Ovary (tissue), 9 donors: ENCODE measurements around the gene KCNIP1. TPM values are rescaled to one million over a fixed set of nuclear protein-coding genes. Genes with fewer than 3 reads are reported as not detected.

Experiments used
- DNase-seq, 5 donors: peaks; one replicate each; pipeline ENCODE4 v3.0.0-alpha.2; 2019 to 2020
- H3K27ac ChIP-seq, 2 donors: fragments of 200-600 bp; one replicate each; pipeline versions ENCODE4 v1.5.1 to v1.8.0; 2019 to 2022
- H3K27me3 ChIP-seq: fragments of 200-600 bp; one replicate; pipeline ENCODE4 v1.8.0; 2022
- H3K36me3 ChIP-seq: fragments of 200-600 bp; sonication (generic); one replicate; pipeline ENCODE4 v1.5.1; 2019
- H3K4me1 ChIP-seq: one replicate; pipeline ENCODE4 v1.8.1; 2013; ENCODE audit warnings: mild to moderate bottlenecking, moderate library complexity; ENCODE audit not compliant: insufficient read depth
- H3K4me3 ChIP-seq: fragments of 200-600 bp; sonication (generic); one replicate; pipeline ENCODE4 v1.5.1; 2017
- H3K9me3 ChIP-seq, 2 donors: fragments of 200-600 bp in 1 of 2; sonication (generic) in 1 of 2; one replicate each; pipeline versions ENCODE4 v1.5.1 to v1.8.1; 2013 to 2019; ENCODE audit warnings: mild to moderate bottlenecking in 1 of 2, moderate library complexity in 1 of 2
- CTCF ChIP-seq, 3 donors: fragments of 450-650 bp in 2 of 3; fragments of 200-600 bp in 1 of 3; IDR thresholded peaks; one replicate each; pipeline versions ENCODE4 v1.5.1 to v1.8.0; 2016 to 2022; ENCODE audit warnings: antibody characterized with exemption in 3 of 3, mild to moderate bottlenecking in 1 of 3
- EP300 ChIP-seq: sonication (generic); formaldehyde crosslinking; IDR thresholded peaks from one replicate; pipeline ENCODE4 v1.6.1; 2017; ENCODE audit warnings: antibody characterized with exemption
- POLR2A ChIP-seq: fragments of 450-650 bp; IDR thresholded peaks from one replicate; pipeline ENCODE4 v1.6.1; 2017; ENCODE audit warnings: antibody characterized with exemption, mild to moderate bottlenecking, moderate library complexity
- WGBS, 3 donors: extraction: QIAGEN DNeasy Blood & Tissue Kit in 1 of 3; methylation state at CpG; one replicate each; pipeline versions ENCODE4 v1.1.5 to v1.1.7; 2013 to 2017; 5-methylcytosine and 5-hydroxymethylcytosine counted together
- intact Hi-C, 4 donors: fragments of 100-400 bp; cut with DNase I; formaldehyde crosslinking; loops; one replicate each; pipeline versions ENCODE4 v1.11.0 to v1.15.1; 2022 to 2023
- polyA plus RNA-seq, 2 donors: library from polyadenylated mRNA; stranded (reverse); fragments of 200-250 nt in 1 of 2; fragments of 350-450 nt in 1 of 2; fragmentation: Illumina TruSeq in 1 of 2; extraction: RNeasy Lipid Tissue Mini Kit (QIAGEN cat#74804) in 1 of 2; gene quantifications; one replicate each; pipeline ENCODE4 v1.2.3, GENCODE V29; 2013 to 2014
- total RNA-seq, 7 donors: library from RNA; depleted of rRNA in 2 of 7; stranded (reverse); fragments of >200 nt in 2 of 7; fragmentation: NEBNext Ultra II Directional in 3 of 7; extraction: Animal tissue kit (Norgen Biotek cat#: 25700) in 3 of 7; gene quantifications; one replicate each; pipeline versions ENCODE4 v1.1.0 to v1.2.4, GENCODE V29; 2016 to 2023
- donor health status: DM: no; HTN: no; CAD: no; lungs with moderate emphysema.
- donor health status: DM: no; HTN: no; CAD: no.
- donor health status: Bipolar disorder and iron deficiency.
- donor health status: DM: yes; HTN: yes; CAD: no.
- donor health status: DM: no; HTN: no; CAD: no.
- donor health status: DM: yes; HTN: yes; CAD: no.

KCNIP1 gene
- total and polyA plus RNA-seq, 9 donors: 0.20 to 2.2 (median 0.66) TPM

DNA sequence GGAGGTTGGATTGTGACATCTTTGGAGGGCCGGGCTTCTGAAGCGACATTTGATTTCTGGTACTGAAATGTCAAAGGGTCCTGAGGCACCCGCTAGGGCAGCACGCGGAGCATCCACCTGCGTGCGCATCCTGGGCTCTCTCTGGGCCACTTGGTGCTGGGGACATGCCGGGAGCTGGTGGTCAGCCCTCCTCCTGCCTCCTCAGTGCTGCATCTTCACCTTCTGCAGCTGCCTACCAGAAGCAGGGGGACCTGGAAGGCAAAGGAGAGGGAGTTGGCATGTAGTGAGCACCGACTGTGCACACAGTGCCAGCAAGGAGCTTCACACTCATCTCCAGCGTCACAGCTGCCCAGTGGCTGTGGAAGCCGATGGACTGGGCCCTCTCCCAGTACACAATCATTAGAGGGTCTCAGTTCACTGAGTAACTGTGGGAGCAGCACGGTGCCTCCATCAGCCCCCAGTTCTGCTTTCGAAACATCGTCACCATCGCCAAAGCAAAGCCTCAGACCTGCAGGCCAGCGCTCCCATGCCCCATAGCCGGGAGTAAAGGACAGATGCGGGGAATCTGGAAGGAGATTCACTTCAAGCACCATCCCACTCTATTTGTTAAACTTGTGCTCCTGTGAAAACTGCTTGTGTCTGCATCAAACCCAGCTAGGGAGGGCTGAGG, 138.4 kb downstream of the KCNIP1 start:
- DNase-seq: no peak
- intact Hi-C loops: no loop called here
- TF ChIP-seq EP300: no peak
- no peak for TF ChIP-seq POLR2A
- no peak for TF ChIP-seq CTCF (IDR thresholded peaks at IDR 0.05)

DNA sequence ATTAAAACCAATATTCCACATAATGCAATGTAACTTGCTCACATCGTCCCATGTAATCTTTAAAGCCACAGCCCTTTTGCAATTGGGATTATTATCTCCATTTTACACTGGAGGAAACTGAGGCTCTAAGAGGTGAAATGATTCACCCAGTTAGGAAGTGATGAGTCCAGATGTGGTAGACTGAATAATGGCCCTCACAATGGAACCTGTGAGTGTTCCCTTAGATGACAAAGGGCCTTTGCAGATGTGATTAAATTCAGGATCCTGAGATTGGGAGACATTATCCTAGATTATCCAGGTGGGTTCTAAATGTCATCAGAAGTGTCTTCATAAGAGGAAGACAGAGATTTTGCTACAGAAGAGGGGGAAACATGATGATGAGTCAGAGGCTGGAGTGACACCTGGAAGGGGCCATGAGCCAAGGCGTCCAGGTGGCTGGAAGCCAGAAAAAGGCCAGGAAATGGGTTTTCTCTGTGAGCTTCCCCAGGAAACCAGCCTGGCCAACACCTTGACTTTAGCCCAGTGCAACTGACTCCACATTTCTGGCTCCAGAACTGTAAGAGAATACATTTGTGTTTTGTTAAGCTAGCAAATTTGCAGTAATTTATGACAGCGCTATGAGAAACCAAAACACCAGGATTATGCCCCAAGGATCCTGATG, 139.1 kb downstream of the KCNIP1 start:
- Histone ChIP-seq H3K9me3 (no peaks in the 10 kb centered on the region), H3K4me3 (no peak overlapping the region), H3K4me1 (no peaks in the 10 kb centered on the region), H3K36me3 (no peaks in the 10 kb centered on the region), H3K27ac (no peak overlapping the region), H3K27me3 (no peaks in the 10 kb centered on the region)
- 40 to 52% (median 51%) methylated on average over 3 of the region's 3 CpGs for WGBS, 3 donors
- DNase-seq: no peak
- intact Hi-C loops: no loop called here
- no peak for TF ChIP-seq POLR2A
- TF ChIP-seq CTCF (IDR thresholded peaks at IDR 0.05): no peak
- TF ChIP-seq EP300: no peak

More for the DNA sequence above, 138.4 kb downstream of the KCNIP1 start:
- WGBS, 3 donors: 86 to 88% (median 86%) methylated on average over 18 of the region's 18 CpGs
- H3K4me1 ChIP-seq: no peaks in the 10 kb centered on the region
- no peaks in the 10 kb centered on the region for H3K36me3 ChIP-seq
- no peaks in the 10 kb centered on the region for H3K27me3 ChIP-seq
- no peaks in the 10 kb centered on the region for H3K9me3 ChIP-seq
- H3K4me3 ChIP-seq: no peak overlapping the region
- no peak overlapping the region for H3K27ac ChIP-seq

DNA sequence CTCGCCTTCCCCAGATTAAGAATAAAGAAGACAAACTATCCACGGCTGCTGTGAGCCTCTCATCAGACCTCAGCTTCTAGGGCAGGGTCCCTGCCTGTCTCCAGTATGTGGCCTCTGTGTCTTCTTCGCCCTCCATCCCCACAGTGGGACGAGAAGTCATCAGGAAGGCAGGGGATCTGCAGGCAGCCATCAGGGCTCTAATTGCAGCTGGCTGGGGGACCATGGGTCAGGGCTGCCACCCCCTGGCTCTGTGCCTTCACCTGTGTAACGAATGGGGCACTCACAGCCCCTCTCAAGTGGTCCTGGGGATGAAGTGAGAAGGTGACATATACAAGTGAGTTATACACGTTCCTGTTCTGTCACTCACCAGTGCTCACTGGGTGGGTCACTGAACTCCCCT, 139.8 kb downstream of the KCNIP1 start:
- TF ChIP-seq POLR2A (no peak), EP300 (no peak), CTCF (IDR thresholded peaks at IDR 0.05) (no peak)
- Histone ChIP-seq H3K4me3 (no peak overlapping the region), H3K36me3 (no peaks in the 10 kb centered on the region), H3K4me1 (no peaks in the 10 kb centered on the region), H3K27me3 (no peaks in the 10 kb centered on the region), H3K27ac (no peak overlapping the region), H3K9me3 (no peaks in the 10 kb centered on the region)
- WGBS, 3 donors: 61 to 68% (median 62%) methylated on average over 6 of the region's 6 CpGs
- intact Hi-C loops: no loop called here
- no peak for DNase-seq

- H3K4me3 ChIP-seq: no peak overlapping the region
- H3K27me3 ChIP-seq: no peaks in the 10 kb centered on the region
- H3K27ac ChIP-seq: no peak overlapping the region
- DNase-seq: no peak
- no peaks in the 10 kb centered on the region for H3K36me3 ChIP-seq
- H3K9me3 ChIP-seq: no peaks in the 10 kb centered on the region
- no peaks in the 10 kb centered on the region for H3K4me1 ChIP-seq
- intact Hi-C loops: no loop called here
- TF ChIP-seq CTCF (IDR thresholded peaks at IDR 0.05): no peak
- TF ChIP-seq EP300: no peak
- no peak for TF ChIP-seq POLR2A
Measured at GRCh38 chr5:170644501-170644900, 140.7 kb downstream of the KCNIP1 start.
